GM23338 (cell line): ENCODE measurements around the gene TRAF4. TPM values are rescaled to one million over a fixed set of nuclear protein-coding genes. Genes with fewer than 3 reads are reported as not detected.
A peak's percentile ranks its signal among the peaks of the same experiment; 100 is the strongest.

ENCODE experiments used
- ATAC-seq: fragments of 200-7000 bp; cut with Tn5 transposase; 3 replicates; pipeline ENCODE4 v1.9.1; 2020
- DNase-seq: peaks from one replicate; pipeline ENCODE4 v3.0.0-alpha.2; 2015; ENCODE audit warnings: low spot score
- H2AFZ ChIP-seq: fragments of 200-600 bp; sonication (generic); 2 replicates; pipeline ENCODE4 v1.8.0; 2016; ENCODE audit warnings: antibody characterized with exemption, mild to moderate bottlenecking, moderate library complexity
- H3F3A ChIP-seq: fragments of 200-600 bp; sonication (generic); replicated peaks from 2 replicates; pipeline ENCODE4 v1.8.0; 2017; ENCODE audit warnings: antibody characterized with exemption, mixed run types, low read depth
- H3K27ac ChIP-seq: fragments of 200-600 bp; sonication (generic); 2 replicates; pipeline ENCODE4 v1.6.1; 2016; ENCODE audit warnings: low read depth
- H3K27me3 ChIP-seq: fragments of 200-600 bp; sonication (generic); 2 replicates; pipeline ENCODE4 v1.8.0; 2016; ENCODE audit warnings: mild to moderate bottlenecking, mixed run types, moderate library complexity; ENCODE audit not compliant: insufficient read depth
- H3K36me3 ChIP-seq: fragments of 200-600 bp; sonication (generic); 2 replicates; pipeline ENCODE4 v1.8.0; 2016; ENCODE audit warnings: mild to moderate bottlenecking; ENCODE audit not compliant: insufficient read depth
- H3K4me1 ChIP-seq: fragments of 200-600 bp; sonication (generic); 2 replicates; pipeline ENCODE4 v1.8.0; 2016; ENCODE audit warnings: mild to moderate bottlenecking, moderate library complexity; ENCODE audit not compliant: insufficient read depth
- H3K4me2 ChIP-seq: fragments of 200-600 bp; sonication (generic); 2 replicates; pipeline ENCODE4 v1.7.1; 2017; ENCODE audit warnings: mixed run types
- H3K4me3 ChIP-seq: fragments of 200-600 bp; sonication (generic); 2 replicates; pipeline ENCODE4 v1.6.1; 2016; ENCODE audit warnings: mixed run types
- H3K79me2 ChIP-seq: fragments of 200-600 bp; sonication (generic); replicated peaks from 2 replicates; pipeline ENCODE4 v1.8.0; 2017; ENCODE audit warnings: mild to moderate bottlenecking; ENCODE audit not compliant: insufficient read depth
- H3K9me2 ChIP-seq: fragments of 200-600 bp; sonication (generic); 2 replicates; pipeline ENCODE4 v1.8.0; 2017; ENCODE audit not compliant: insufficient read depth
- H4K20me1 ChIP-seq: fragments of 200-600 bp; sonication (generic); replicated peaks from 2 replicates; pipeline ENCODE4 v1.8.0; 2017; ENCODE audit warnings: mild to moderate bottlenecking; ENCODE audit not compliant: insufficient read depth
- H3K27ac Mint-ChIP-seq: 2 replicates; pipeline ENCODE4 v1.8.0; 2020; ENCODE audit warnings: inconsistent platforms, mild to moderate bottlenecking, moderate library complexity, mixed read lengths
- H3K27me3 Mint-ChIP-seq: 3 replicates; pipeline ENCODE4 v1.8.0; 2022; ENCODE audit warnings: low read depth, mild to moderate bottlenecking, moderate library complexity, mixed read lengths, inconsistent platforms; ENCODE audit not compliant: insufficient read depth, poor library complexity
- H3K36me3 Mint-ChIP-seq: 3 replicates; pipeline ENCODE4 v1.8.0; 2021; ENCODE audit warnings: low read depth, mild to moderate bottlenecking, inconsistent platforms, moderate library complexity, mixed read lengths
- H3K4me1 Mint-ChIP-seq: 3 replicates; pipeline ENCODE4 v1.8.0; 2020; ENCODE audit warnings: mild to moderate bottlenecking, inconsistent platforms, mixed read lengths
- H3K4me3 Mint-ChIP-seq: 3 replicates; pipeline ENCODE4 v1.8.0; 2021; ENCODE audit warnings: moderate library complexity, mild to moderate bottlenecking, inconsistent platforms, mixed read lengths
- H3K9me3 Mint-ChIP-seq: 3 replicates; pipeline ENCODE4 v1.8.0; 2020; ENCODE audit warnings: moderate library complexity, mild to moderate bottlenecking, inconsistent platforms, mixed read lengths
- ETS1 ChIP-seq: IDR thresholded peaks from 2 replicates; pipeline ENCODE4 v1.6.1; 2016; ENCODE audit warnings: antibody characterized with exemption
- NANOG ChIP-seq: IDR thresholded peaks from 2 replicates; pipeline ENCODE4 v1.6.1; 2016; ENCODE audit warnings: antibody characterized with exemption, borderline replicate concordance
- POLR2AphosphoS5 ChIP-seq: IDR thresholded peaks from 2 replicates; pipeline ENCODE4 v1.6.1; 2016; ENCODE audit warnings: antibody characterized with exemption, low read depth
- ZNF114 ChIP-seq: fragments of 250-450 bp; sonication (Bioruptor Pico); IDR thresholded peaks from 2 replicates; pipeline ENCODE4 v1.5.0; 2020; ENCODE audit warnings: mild to moderate bottlenecking, moderate library complexity
- ZNF331 ChIP-seq: fragments of 250-450 bp; sonication (Bioruptor Pico); IDR thresholded peaks from 2 replicates; pipeline ENCODE4 v1.5.0; 2020; ENCODE audit warnings: low read depth, mild to moderate bottlenecking, moderate library complexity
- polyA plus RNA-seq: library from polyadenylated mRNA; unstranded; fragments of >200 nt; fragmentation: Nextera tagmentation; extraction: Ambion mirVana; gene quantifications from 2 replicates; pipeline ENCODE4 v1.2.1, GENCODE V29; 2016
- total RNA-seq: library from RNA; depleted of rRNA; stranded (reverse); fragments of >200 nt; shearing (Covaris generic); gene quantifications from 2 replicates; pipeline ENCODE4 v1.2.3, GENCODE V29; 2014
- TF ChIP-seq, protein P1 (sequence below): fragments of 250-450 bp; sonication (Bioruptor Pico); IDR thresholded peaks from 2 replicates; pipeline ENCODE4 v1.5.0; 2020; ENCODE audit warnings: mild to moderate bottlenecking, moderate library complexity
- TF ChIP-seq, protein P2 (sequence below), 2 experiments: fragments of 200-600 bp in 1 of 2; sonication (generic) in 1 of 2; conservative IDR thresholded peaks; 2 replicates each; pipeline versions ENCODE4 v1.5.1 to v1.6.1; 2016 to 2017; ENCODE audit warnings: antibody characterized with exemption in 2 of 2, low read depth in 2 of 2, mild to moderate bottlenecking in 2 of 2, moderate library complexity in 1 of 2

Gene TRAF4
- total and polyA plus RNA-seq, 2 experiments from 2014 or later, result 63.5 to 152 TPM

GRCh38 chr17:28718333-28719020 is 25.3 kb upstream of the TRAF4 start:
- peaks cover 53% of the 10 kb centered on the region for H3K4me1 Mint-ChIP-seq

More at GRCh38 chr17:28718333-28719020, 25.3 kb upstream of the TRAF4 start:
- Mint-ChIP-seq H3K36me3 (peaks cover 67% of the 10 kb centered on the region), H3K27ac (peak overlapping the region; percentile 97), H3K9me3 (peaks cover 5% of the 10 kb centered on the region), H3K27me3 (peaks cover 30% of the 10 kb centered on the region), H3K4me3 (peak overlapping the region; percentile 100)
- H3K27me3 ChIP-seq, result no peaks in the 10 kb centered on the region
- peak overlapping the region; percentile 84 for H3K4me2 ChIP-seq
- H3K27ac ChIP-seq, result peak overlapping the region; percentile 98
- H3K79me2 ChIP-seq, result peaks cover 54% of the 10 kb centered on the region
- TF ChIP-seq, protein P1, sequence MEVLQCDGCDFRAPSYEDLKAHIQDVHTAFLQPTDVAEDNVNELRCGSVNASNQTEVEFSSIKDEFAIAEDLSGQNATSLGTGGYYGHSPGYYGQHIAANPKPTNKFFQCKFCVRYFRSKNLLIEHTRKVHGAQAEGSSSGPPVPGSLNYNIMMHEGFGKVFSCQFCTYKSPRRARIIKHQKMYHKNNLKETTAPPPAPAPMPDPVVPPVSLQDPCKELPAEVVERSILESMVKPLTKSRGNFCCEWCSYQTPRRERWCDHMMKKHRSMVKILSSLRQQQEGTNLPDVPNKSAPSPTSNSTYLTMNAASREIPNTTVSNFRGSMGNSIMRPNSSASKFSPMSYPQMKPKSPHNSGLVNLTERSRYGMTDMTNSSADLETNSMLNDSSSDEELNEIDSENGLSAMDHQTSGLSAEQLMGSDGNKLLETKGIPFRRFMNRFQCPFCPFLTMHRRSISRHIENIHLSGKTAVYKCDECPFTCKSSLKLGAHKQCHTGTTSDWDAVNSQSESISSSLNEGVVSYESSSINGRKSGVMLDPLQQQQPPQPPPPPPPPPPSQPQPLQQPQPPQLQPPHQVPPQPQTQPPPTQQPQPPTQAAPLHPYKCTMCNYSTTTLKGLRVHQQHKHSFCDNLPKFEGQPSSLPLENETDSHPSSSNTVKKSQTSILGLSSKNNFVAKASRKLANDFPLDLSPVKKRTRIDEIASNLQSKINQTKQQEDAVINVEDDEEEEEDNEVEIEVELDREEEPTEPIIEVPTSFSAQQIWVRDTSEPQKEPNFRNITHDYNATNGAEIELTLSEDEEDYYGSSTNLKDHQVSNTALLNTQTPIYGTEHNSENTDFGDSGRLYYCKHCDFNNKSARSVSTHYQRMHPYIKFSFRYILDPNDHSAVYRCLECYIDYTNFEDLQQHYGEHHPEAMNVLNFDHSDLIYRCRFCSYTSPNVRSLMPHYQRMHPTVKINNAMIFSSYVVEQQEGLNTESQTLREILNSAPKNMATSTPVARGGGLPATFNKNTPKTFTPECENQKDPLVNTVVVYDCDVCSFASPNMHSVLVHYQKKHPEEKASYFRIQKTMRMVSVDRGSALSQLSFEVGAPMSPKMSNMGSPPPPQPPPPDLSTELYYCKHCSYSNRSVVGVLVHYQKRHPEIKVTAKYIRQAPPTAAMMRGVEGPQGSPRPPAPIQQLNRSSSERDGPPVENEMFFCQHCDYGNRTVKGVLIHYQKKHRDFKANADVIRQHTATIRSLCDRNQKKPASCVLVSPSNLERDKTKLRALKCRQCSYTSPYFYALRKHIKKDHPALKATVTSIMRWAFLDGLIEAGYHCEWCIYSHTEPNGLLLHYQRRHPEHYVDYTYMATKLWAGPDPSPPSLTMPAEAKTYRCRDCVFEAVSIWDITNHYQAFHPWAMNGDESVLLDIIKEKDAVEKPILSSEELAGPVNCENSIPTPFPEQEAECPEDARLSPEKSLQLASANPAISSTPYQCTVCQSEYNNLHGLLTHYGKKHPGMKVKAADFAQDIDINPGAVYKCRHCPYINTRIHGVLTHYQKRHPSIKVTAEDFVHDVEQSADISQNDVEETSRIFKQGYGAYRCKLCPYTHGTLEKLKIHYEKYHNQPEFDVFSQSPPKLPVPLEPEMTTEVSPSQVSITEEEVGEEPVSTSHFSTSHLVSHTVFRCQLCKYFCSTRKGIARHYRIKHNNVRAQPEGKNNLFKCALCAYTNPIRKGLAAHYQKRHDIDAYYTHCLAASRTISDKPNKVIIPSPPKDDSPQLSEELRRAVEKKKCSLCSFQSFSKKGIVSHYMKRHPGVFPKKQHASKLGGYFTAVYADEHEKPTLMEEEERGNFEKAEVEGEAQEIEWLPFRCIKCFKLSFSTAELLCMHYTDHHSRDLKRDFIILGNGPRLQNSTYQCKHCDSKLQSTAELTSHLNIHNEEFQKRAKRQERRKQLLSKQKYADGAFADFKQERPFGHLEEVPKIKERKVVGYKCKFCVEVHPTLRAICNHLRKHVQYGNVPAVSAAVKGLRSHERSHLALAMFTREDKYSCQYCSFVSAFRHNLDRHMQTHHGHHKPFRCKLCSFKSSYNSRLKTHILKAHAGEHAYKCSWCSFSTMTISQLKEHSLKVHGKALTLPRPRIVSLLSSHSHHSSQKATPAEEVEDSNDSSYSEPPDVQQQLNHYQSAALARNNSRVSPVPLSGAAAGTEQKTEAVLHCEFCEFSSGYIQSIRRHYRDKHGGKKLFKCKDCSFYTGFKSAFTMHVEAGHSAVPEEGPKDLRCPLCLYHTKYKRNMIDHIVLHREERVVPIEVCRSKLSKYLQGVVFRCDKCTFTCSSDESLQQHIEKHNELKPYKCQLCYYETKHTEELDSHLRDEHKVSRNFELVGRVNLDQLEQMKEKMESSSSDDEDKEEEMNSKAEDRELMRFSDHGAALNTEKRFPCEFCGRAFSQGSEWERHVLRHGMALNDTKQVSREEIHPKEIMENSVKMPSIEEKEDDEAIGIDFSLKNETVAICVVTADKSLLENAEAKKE (CRISPR knock-in tag), result no peak
- TF ChIP-seq ETS1, result peak; percentile 63; the same call in 1 of the 2 replicates
- no peak for TF ChIP-seq ZNF114 (CRISPR knock-in tag)
- peak; percentile 51 for TF ChIP-seq POLR2AphosphoS5
- TF ChIP-seq, protein P2, sequence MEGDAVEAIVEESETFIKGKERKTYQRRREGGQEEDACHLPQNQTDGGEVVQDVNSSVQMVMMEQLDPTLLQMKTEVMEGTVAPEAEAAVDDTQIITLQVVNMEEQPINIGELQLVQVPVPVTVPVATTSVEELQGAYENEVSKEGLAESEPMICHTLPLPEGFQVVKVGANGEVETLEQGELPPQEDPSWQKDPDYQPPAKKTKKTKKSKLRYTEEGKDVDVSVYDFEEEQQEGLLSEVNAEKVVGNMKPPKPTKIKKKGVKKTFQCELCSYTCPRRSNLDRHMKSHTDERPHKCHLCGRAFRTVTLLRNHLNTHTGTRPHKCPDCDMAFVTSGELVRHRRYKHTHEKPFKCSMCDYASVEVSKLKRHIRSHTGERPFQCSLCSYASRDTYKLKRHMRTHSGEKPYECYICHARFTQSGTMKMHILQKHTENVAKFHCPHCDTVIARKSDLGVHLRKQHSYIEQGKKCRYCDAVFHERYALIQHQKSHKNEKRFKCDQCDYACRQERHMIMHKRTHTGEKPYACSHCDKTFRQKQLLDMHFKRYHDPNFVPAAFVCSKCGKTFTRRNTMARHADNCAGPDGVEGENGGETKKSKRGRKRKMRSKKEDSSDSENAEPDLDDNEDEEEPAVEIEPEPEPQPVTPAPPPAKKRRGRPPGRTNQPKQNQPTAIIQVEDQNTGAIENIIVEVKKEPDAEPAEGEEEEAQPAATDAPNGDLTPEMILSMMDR (conservative IDR thresholded peaks at IDR 0.05; ENCODE audit: low read depth in 2 of 2), result no peak
- TF ChIP-seq ZNF331 (CRISPR knock-in tag), result no peak
- peak; percentile 8; the same call in 1 of the 2 replicates for TF ChIP-seq NANOG
- H3K36me3 ChIP-seq, result peaks cover 42% of the 10 kb centered on the region
- H3F3A ChIP-seq, result peaks cover 56% of the 10 kb centered on the region
- H3K9me2 ChIP-seq, result no peaks in the 10 kb centered on the region
- DNase-seq (peak; percentile 68), ATAC-seq (peak; percentile 5)
- no peak overlapping the region for H2AFZ ChIP-seq
- H3K4me3 ChIP-seq, result peak overlapping the region; percentile 98
- H4K20me1 ChIP-seq, result peaks cover 31% of the 10 kb centered on the region
- H3K4me1 ChIP-seq, result peaks cover 34% of the 10 kb centered on the region
